ENCODE measurements around the gene CNOT1. TPM values are rescaled to one million over a fixed set of nuclear protein-coding genes. Genes with fewer than 3 reads are reported as not detected.
"Not testable (repeated sequence)": the region's sequence is repeated elsewhere in the genome, so short reads cannot be mapped to it uniquely, and the experiment has no call there.

CNOT1 gene
- total RNA-seq, 4 donors from 2014 or later: 54.7 to 119 (median 87.2) TPM

DNA sequence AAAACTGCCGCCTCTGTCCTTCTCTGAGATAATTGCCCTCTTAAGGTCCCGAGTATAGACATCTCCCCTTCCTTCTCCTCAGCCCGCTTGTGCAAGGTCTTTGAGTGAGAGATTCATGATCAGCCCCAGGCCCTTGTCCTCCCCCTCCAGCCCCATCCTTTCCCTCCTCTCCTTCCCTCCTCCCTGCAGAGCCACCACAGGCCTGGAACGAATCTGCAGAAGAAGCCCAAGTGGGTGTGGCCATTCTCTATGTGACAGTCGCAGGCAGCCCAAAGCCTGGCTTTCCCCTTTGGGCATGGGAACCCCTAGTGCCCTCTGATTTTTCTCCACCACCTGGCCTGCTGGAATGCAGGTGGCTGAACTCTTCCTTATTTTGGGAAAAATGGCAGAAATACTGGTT lies 136.9 kb downstream of the CNOT1 start:
- H3K4me1 ChIP-seq: no peaks in the 10 kb centered on the region
- ATAC-seq (no peak), DNase-seq (no peak)
- no peak for TF ChIP-seq POLR2A (IDR thresholded peaks at IDR 0.05)
- TF ChIP-seq, protein P1, sequence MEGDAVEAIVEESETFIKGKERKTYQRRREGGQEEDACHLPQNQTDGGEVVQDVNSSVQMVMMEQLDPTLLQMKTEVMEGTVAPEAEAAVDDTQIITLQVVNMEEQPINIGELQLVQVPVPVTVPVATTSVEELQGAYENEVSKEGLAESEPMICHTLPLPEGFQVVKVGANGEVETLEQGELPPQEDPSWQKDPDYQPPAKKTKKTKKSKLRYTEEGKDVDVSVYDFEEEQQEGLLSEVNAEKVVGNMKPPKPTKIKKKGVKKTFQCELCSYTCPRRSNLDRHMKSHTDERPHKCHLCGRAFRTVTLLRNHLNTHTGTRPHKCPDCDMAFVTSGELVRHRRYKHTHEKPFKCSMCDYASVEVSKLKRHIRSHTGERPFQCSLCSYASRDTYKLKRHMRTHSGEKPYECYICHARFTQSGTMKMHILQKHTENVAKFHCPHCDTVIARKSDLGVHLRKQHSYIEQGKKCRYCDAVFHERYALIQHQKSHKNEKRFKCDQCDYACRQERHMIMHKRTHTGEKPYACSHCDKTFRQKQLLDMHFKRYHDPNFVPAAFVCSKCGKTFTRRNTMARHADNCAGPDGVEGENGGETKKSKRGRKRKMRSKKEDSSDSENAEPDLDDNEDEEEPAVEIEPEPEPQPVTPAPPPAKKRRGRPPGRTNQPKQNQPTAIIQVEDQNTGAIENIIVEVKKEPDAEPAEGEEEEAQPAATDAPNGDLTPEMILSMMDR (IDR thresholded peaks at IDR 0.05 in 4 of 5, conservative IDR thresholded peaks at IDR 0.05 in 1 of 5): no peak
- intact Hi-C loops (cut with DNase I; ENCODE audit: low total_unique reads): no loop called here
- no peak overlapping the region for H3K27ac ChIP-seq
- H3K4me3 ChIP-seq: no peak overlapping the region
- no peaks in the 10 kb centered on the region for H3K27me3 ChIP-seq
- in situ Hi-C loops (cut with MboI; ENCODE audit: low sequenced_read_pairs in 4 of 4): loop anchor here in 2 of 4 donors (5.0 to 10.0 kb wide), 2 partner anchors 160 to 162 kb away; no protein-coding TSS in a partner anchor
- no peaks in the 10 kb centered on the region for H3K9me3 ChIP-seq
- H3K36me3 ChIP-seq: no peaks in the 10 kb centered on the region

DNA sequence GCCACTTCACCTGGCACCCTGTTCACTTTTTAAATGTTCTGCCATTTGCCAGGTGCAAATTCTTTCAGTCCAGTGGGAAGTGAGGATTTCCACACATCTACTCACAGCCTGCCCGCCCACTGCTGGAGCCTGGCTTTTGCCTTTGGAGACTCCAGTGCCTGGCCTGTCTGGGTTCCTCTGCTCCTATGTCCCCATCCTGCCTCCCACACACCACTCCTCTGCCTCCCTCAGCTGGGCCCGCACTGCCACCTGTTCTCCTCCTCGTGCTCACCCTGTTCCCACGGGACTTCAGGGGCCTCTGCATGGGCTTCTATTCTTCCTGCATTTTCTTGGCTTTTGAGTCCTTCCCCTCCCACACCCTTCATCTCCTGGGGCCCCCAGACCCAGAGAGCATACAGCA lies 137.6 kb downstream of the CNOT1 start:
- ATAC-seq: no peak
- H3K36me3 ChIP-seq: no peaks in the 10 kb centered on the region

DNA sequence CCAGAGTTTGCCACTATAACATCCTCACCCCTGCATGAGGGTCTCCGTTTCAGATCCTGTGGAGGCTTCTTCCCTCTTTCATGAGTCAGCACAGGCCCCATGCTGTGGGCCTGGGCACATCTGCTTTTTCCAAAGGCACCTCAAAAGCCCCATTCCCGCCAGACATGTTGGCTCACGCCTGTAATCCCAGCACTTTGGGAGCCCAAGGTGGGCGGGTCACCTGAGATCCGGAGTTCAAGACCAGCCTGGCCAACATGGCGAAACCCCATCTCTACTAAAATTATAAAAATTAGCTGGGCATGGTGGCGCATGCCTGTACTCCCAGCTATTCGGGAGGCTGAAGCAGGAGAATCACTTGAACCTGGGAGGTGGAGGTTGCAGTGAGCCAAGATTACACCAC lies 139.1 kb downstream of the CNOT1 start:
- DNase-seq; H3K9me3 ChIP-seq; intact Hi-C loops (cut with DNase I; ENCODE audit: low total_unique reads); H3K36me3 ChIP-seq; H3K27me3 ChIP-seq; ATAC-seq; H3K4me1 ChIP-seq; H3K4me3 ChIP-seq; H3K27ac ChIP-seq: not testable (repeated sequence)
- in situ Hi-C loops (cut with MboI; ENCODE audit: low sequenced_read_pairs in 4 of 4): loop anchor here in 2 of 4 donors (5.0 to 10.0 kb wide), 2 partner anchors 158 to 164 kb away; no protein-coding TSS in a partner anchor

More for the DNA sequence above, 137.6 kb downstream of the CNOT1 start:
- Histone ChIP-seq H3K4me3 (no peak overlapping the region), H3K9me3 (no peaks in the 10 kb centered on the region), H3K27ac (no peak overlapping the region), H3K27me3 (no peaks in the 10 kb centered on the region), H3K4me1 (peaks cover 0 to 4% of the 10 kb centered on the region in 2 donors)
- in situ Hi-C loops (cut with MboI; ENCODE audit: low sequenced_read_pairs in 4 of 4): loop anchor here in 2 of 4 donors (5.0 to 10.0 kb wide), 2 partner anchors 160 to 163 kb away; no protein-coding TSS in a partner anchor
- intact Hi-C loops (cut with DNase I; ENCODE audit: low total_unique reads): no loop called here
- TF ChIP-seq, protein P1 (IDR thresholded peaks at IDR 0.05 in 4 of 5, conservative IDR thresholded peaks at IDR 0.05 in 1 of 5): no peak
- TF ChIP-seq POLR2A (IDR thresholded peaks at IDR 0.05): no peak
- DNase-seq: no peak

DNA sequence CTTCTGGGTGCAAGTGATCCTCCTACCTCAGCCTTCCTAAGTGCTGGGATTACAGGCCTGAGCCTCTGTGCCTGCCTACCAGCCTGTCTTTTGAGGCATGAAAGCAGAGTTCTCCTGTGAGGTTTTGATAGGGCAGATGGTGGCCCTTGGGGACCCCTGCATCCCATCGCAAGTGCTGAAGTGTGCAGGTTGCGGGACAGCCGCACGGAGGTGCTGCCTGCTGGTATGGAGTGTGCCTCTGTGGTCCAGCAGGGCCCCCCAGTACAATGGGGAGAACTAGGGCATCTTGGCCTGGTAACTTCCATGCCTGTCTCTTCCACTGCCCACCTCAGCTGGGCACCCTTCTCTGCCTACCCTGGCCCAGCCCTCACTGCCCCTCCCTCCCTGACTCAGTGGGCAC lies 139.6 kb downstream of the CNOT1 start:
- Histone ChIP-seq H3K4me3 (no peak overlapping the region), H3K9me3 (no peaks in the 10 kb centered on the region), H3K27me3 (no peaks in the 10 kb centered on the region), H3K27ac (no peak overlapping the region), H3K4me1 (peaks cover 0 to 4% of the 10 kb centered on the region in 2 donors), H3K36me3 (no peaks in the 10 kb centered on the region)
- intact Hi-C loops (cut with DNase I; ENCODE audit: low total_unique reads) (no loop called here), in situ Hi-C loops (cut with MboI; ENCODE audit: low sequenced_read_pairs in 4 of 4) (loop anchor here in 2 of 4 donors (5.0 to 10.0 kb wide), 2 partner anchors 158 to 165 kb away; no protein-coding TSS in a partner anchor)
- no peak for DNase-seq
- TF ChIP-seq, protein P1 (IDR thresholded peaks at IDR 0.05 in 4 of 5, conservative IDR thresholded peaks at IDR 0.05 in 1 of 5): no peak
- no peak for TF ChIP-seq POLR2A (IDR thresholded peaks at IDR 0.05)
- ATAC-seq: no peak

DNA sequence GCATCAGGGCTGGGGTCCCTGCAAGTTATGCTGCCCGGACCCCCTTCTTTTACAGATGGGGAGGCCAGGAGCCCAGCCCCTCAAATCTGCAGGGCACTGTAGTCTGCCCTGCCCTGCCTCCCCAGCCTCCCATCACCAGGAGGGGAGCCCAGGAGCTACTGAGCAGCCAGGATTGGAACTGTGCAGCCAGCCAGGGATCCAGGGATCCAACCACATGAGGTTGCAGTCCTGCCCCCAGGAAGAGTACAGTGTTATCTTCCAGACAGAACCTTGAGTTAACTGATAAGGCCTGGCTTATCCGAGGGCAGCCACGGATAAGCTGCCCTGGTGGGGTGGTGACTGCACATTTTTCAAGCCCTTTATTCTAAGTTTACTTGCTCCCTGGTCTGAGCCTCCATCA lies 141.1 kb downstream of the CNOT1 start:
- Histone ChIP-seq H3K9me3 (no peaks in the 10 kb centered on the region), H3K27me3 (no peaks in the 10 kb centered on the region), H3K36me3 (no peaks in the 10 kb centered on the region), H3K27ac (no peak overlapping the region), H3K4me3 (no peak overlapping the region), H3K4me1 (peaks cover 0 to 4% of the 10 kb centered on the region in 2 donors)
- in situ Hi-C loops (cut with MboI; ENCODE audit: low sequenced_read_pairs in 4 of 4): loop anchor here in 1 of 4 donors (5.0 kb wide), 1 partner anchor 151 kb away; no protein-coding TSS in a partner anchor
- TF ChIP-seq, protein P1 (IDR thresholded peaks at IDR 0.05 in 4 of 5, conservative IDR thresholded peaks at IDR 0.05 in 1 of 5): no peak
- no peak for TF ChIP-seq POLR2A (IDR thresholded peaks at IDR 0.05)
- intact Hi-C loops (cut with DNase I; ENCODE audit: low total_unique reads): no loop called here
- ATAC-seq (no peak), DNase-seq (no peak)
